ENCODE data around the gene PIWIL4. TPM values are rescaled to one million over a fixed set of nuclear protein-coding genes. Genes with fewer than 3 reads are reported as not detected.
"Not testable (repeated sequence)": the region's sequence is repeated elsewhere in the genome, so short reads cannot be mapped to it uniquely, and the experiment has no call there.

Gene PIWIL4
- total and polyA plus RNA-seq, 7 donors, result 0.30 to 1.7 (median 0.65) TPM

DNA sequence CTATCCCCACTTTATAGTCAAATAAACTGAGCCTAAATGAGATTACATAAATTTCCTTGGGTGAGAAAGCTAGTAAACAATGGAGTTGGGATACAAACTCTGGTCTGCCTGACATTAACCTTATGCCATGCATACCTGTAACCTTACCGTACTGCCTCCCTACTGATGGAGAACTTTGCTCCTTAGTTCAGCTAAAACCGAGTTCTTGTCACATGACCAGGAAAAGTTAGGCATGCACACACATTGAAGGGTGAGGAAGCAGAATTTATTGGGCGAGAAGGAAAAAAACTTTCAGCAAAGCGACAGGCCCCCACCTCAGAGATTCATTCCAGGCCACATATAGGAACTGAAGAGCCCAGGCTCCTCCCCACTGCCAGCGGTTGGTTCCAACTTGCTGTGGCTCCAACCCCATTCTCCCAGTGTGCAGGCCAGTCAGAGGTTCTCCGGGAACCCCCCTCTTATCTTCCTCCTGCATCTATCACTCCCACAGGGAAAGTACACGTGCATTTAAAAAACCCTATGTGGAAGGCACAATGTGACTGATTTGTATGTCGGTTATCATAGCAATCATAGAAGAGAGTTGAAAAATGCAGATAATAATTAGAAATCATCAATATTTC is 3.2 kb upstream of the PIWIL4 start:
- TF ChIP-seq, protein P1, sequence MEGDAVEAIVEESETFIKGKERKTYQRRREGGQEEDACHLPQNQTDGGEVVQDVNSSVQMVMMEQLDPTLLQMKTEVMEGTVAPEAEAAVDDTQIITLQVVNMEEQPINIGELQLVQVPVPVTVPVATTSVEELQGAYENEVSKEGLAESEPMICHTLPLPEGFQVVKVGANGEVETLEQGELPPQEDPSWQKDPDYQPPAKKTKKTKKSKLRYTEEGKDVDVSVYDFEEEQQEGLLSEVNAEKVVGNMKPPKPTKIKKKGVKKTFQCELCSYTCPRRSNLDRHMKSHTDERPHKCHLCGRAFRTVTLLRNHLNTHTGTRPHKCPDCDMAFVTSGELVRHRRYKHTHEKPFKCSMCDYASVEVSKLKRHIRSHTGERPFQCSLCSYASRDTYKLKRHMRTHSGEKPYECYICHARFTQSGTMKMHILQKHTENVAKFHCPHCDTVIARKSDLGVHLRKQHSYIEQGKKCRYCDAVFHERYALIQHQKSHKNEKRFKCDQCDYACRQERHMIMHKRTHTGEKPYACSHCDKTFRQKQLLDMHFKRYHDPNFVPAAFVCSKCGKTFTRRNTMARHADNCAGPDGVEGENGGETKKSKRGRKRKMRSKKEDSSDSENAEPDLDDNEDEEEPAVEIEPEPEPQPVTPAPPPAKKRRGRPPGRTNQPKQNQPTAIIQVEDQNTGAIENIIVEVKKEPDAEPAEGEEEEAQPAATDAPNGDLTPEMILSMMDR (IDR thresholded peaks at IDR 0.05), result no peak
- DNase-seq, result no peak
- no peaks in the 10 kb centered on the region for H3K9me3 ChIP-seq
- H3K4me1 ChIP-seq, result no peaks in the 10 kb centered on the region
- no peak overlapping the region for H3K4me3 ChIP-seq
- no peak for ATAC-seq
- no peaks in the 10 kb centered on the region for H3K36me3 ChIP-seq (ENCODE audit: insufficient read depth in 1 of 2, low read depth in 1 of 2)
- intact Hi-C loops (cut with DNase I), result loop anchor here (2.0 to 5.0 kb wide), 2 partner anchors 42 to 43 kb away; no protein-coding TSS in a partner anchor
- no peak overlapping the region for H3K27ac ChIP-seq
- H3K27me3 ChIP-seq (ENCODE audit: insufficient read depth in 3 of 3, low read length in 2 of 3), result no peaks in the 10 kb centered on the region
- 80 to 87% (median 81%) methylated on average over 8 of the region's 8 CpGs for WGBS, 3 donors

- Histone ChIP-seq H3K36me3 (ENCODE audit: insufficient read depth in 1 of 2, low read depth in 1 of 2) (no peaks in the 10 kb centered on the region), H3K4me1 (no peaks in the 10 kb centered on the region), H3K9me3 (no peaks in the 10 kb centered on the region), H3K27ac (no peak overlapping the region), H3K4me3 (no peak overlapping the region), H3K27me3 (ENCODE audit: insufficient read depth in 3 of 3, low read length in 2 of 3) (no peaks in the 10 kb centered on the region)
- TF ChIP-seq, protein P1 (IDR thresholded peaks at IDR 0.05), result no peak
- no peak for ATAC-seq
- DNase-seq, result no peak
- WGBS, 3 donors, result 93 to 95% (median 93%) methylated on average over 5 of the region's 5 CpGs
- intact Hi-C loops (cut with DNase I), result no loop called here
Observed at GRCh38 chr11:94568200-94568599, 1.0 kb downstream of the PIWIL4 start.

- Histone ChIP-seq H3K4me3 (no peak overlapping the region), H3K4me1 (no peaks in the 10 kb centered on the region), H3K27ac (no peak overlapping the region), H3K36me3 (ENCODE audit: insufficient read depth in 1 of 2, low read depth in 1 of 2) (no peaks in the 10 kb centered on the region), H3K27me3 (ENCODE audit: insufficient read depth in 3 of 3, low read length in 2 of 3) (no peaks in the 10 kb centered on the region), H3K9me3 (no peaks in the 10 kb centered on the region)
- TF ChIP-seq, protein P1 (IDR thresholded peaks at IDR 0.05), result no peak
- DNase-seq, result no peak
- ATAC-seq, result no peak
- WGBS, 3 donors, result 80 to 87% (median 82%) methylated on average over 4 of the region's 4 CpGs
- intact Hi-C loops (cut with DNase I), result no loop called here
Observed at GRCh38 chr11:94568717-94569116, 1.5 kb downstream of the PIWIL4 start.

- not testable (repeated sequence) for H3K4me1 ChIP-seq
Observed at GRCh38 chr11:94572975-94573374, 5.8 kb downstream of the PIWIL4 start.

DNA sequence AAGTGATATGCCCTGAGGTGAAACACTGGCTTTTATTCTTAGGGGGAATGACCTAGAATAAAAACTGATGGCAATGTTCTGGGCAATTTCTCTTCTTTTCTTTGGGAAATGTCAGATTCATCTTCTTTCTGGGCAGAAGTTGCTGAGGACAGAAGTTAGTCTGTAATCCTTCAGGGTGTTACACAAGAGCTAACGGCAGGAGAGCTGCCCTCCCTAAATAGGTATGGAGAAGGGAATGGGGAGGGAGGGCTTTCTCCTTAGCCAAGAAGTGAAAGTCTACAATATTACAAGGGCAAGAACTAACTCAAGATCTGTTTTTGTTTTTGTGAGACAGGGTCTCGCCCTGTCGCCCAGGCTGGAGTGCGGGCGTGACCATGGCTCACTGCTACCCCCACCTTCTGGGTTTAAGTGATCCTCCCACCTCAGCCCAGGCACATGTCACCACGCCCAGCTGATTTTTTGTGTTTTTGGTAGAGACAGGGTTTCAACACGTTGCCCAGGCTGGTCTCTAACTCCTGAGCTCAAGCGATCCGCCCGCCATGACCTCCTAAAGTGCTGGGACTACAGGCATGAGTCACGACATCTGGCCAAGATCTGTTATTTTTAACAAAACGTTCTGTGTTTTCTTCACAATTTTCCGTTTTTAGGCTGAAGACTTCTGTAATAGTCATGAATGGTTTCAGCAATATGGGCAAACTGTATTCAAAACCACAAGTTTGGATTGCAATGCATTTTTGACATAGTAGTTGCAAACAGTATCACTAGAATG is 7.2 kb downstream of the PIWIL4 start:
- DNase-seq, result peak in 1 of 2 donors; percentile 16
- Histone ChIP-seq H3K27ac (no peak overlapping the region), H3K4me3 (no peak overlapping the region), H3K36me3 (ENCODE audit: insufficient read depth in 1 of 2, low read depth in 1 of 2) (no peaks in the 10 kb centered on the region), H3K4me1 (no peaks in the 10 kb centered on the region), H3K9me3 (no peaks in the 10 kb centered on the region), H3K27me3 (ENCODE audit: insufficient read depth in 3 of 3, low read length in 2 of 3) (no peaks in the 10 kb centered on the region)
- TF ChIP-seq, protein P1 (IDR thresholded peaks at IDR 0.05), result no peak
- WGBS, 3 donors, result 79 to 86% (median 82%) methylated on average over 13 of the region's 13 CpGs
- intact Hi-C loops (cut with DNase I), result no loop called here
- no peak for ATAC-seq

More at GRCh38 chr11:94572975-94573374, 5.8 kb downstream of the PIWIL4 start:
- H3K36me3 ChIP-seq (ENCODE audit: insufficient read depth in 1 of 2, low read depth in 1 of 2); H3K27me3 ChIP-seq (ENCODE audit: insufficient read depth in 3 of 3, low read length in 2 of 3); intact Hi-C loops (cut with DNase I); H3K9me3 ChIP-seq; DNase-seq; H3K27ac ChIP-seq; ATAC-seq; H3K4me3 ChIP-seq: not testable (repeated sequence)
- WGBS, 3 donors, result 45 to 90% (median 86%) methylated on average over 2 of the region's 2 CpGs
